Right atrium auricular region (tissue), 2 donors: ENCODE data around the gene HDAC11. TPM values are rescaled to one million over a fixed set of nuclear protein-coding genes. Genes with fewer than 3 reads are reported as not detected.

Experiments used
- DNase-seq: peaks from one replicate; pipeline ENCODE4 v3.0.0-alpha.2; 2019; ENCODE audit warnings: low spot score
- H3K27ac ChIP-seq, 2 donors: fragments of 200-600 bp; sonication (generic); 1 replicate in 1 of 2; 2 replicates in 1 of 2; pipeline ENCODE4 v1.5.1; 2016 to 2019
- H3K27me3 ChIP-seq, 2 donors: fragments of 200-600 bp; sonication (generic); one replicate each; pipeline versions ENCODE4 v1.5.1 to v1.6.0; 2017 to 2019
- H3K36me3 ChIP-seq: fragments of 200-600 bp; sonication (generic); one replicate; pipeline ENCODE4 v1.5.1; 2016
- H3K4me1 ChIP-seq, 2 donors: fragments of 200-600 bp; sonication (generic); one replicate each; pipeline versions ENCODE4 v1.5.1 to v1.6.0; 2017 to 2019
- H3K4me3 ChIP-seq, 2 donors: fragments of 200-600 bp; sonication (generic); 1 replicate in 1 of 2; 2 replicates in 1 of 2; pipeline ENCODE4 v1.5.1; 2017 to 2019; ENCODE audit warnings: mild to moderate bottlenecking in 1 of 2, moderate library complexity in 1 of 2
- H3K9me3 ChIP-seq, 2 donors: fragments of 200-600 bp; sonication (generic); one replicate each; pipeline ENCODE4 v1.5.1; 2019
- total RNA-seq, 2 donors: library from RNA; depleted of rRNA; stranded (reverse); fragments of >200 nt; gene quantifications; one replicate each; pipeline ENCODE4 v1.1.0, GENCODE V29; 2016
- TF ChIP-seq, protein P1 (sequence below), 2 donors: fragments of 200-600 bp; sonication (generic); IDR thresholded peaks; one replicate each; pipeline ENCODE4 v1.5.1; 2019; ENCODE audit warnings: antibody characterized with exemption in 2 of 2

The HDAC11 gene
- total RNA-seq, 2 donors from 2014 or later: 30.6 to 30.7 TPM

DNA sequence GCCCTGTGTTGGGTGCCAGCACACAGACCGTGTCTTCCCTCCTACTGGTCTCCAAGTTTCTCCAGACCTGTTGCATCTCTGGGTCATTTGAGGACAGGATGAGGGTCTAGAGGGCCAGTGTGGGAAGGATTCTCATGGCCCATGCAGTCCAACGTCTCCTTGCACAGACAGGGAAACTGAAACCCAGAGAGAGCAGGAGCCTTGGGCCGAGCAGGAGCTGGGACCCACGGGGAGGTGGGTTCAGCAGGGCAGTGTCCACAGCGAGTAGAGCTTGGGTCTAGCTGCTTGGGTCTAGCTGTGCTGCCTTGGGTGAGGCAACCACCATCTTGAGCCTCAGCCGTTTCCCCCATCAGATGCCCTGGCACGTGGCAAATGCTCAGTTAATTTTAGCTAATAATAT lies 32.3 kb downstream of the HDAC11 start:
- TF ChIP-seq, protein P1, sequence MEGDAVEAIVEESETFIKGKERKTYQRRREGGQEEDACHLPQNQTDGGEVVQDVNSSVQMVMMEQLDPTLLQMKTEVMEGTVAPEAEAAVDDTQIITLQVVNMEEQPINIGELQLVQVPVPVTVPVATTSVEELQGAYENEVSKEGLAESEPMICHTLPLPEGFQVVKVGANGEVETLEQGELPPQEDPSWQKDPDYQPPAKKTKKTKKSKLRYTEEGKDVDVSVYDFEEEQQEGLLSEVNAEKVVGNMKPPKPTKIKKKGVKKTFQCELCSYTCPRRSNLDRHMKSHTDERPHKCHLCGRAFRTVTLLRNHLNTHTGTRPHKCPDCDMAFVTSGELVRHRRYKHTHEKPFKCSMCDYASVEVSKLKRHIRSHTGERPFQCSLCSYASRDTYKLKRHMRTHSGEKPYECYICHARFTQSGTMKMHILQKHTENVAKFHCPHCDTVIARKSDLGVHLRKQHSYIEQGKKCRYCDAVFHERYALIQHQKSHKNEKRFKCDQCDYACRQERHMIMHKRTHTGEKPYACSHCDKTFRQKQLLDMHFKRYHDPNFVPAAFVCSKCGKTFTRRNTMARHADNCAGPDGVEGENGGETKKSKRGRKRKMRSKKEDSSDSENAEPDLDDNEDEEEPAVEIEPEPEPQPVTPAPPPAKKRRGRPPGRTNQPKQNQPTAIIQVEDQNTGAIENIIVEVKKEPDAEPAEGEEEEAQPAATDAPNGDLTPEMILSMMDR (IDR thresholded peaks at IDR 0.05): no peak
- H3K27ac ChIP-seq: no peak overlapping the region
- no peaks in the 10 kb centered on the region for H3K36me3 ChIP-seq
- H3K27me3 ChIP-seq: no peaks in the 10 kb centered on the region
- DNase-seq: no peak
- peaks cover 0 to 36% of the 10 kb centered on the region in 2 donors for H3K4me1 ChIP-seq
- no peak overlapping the region for H3K4me3 ChIP-seq
- H3K9me3 ChIP-seq: no peaks in the 10 kb centered on the region

DNA sequence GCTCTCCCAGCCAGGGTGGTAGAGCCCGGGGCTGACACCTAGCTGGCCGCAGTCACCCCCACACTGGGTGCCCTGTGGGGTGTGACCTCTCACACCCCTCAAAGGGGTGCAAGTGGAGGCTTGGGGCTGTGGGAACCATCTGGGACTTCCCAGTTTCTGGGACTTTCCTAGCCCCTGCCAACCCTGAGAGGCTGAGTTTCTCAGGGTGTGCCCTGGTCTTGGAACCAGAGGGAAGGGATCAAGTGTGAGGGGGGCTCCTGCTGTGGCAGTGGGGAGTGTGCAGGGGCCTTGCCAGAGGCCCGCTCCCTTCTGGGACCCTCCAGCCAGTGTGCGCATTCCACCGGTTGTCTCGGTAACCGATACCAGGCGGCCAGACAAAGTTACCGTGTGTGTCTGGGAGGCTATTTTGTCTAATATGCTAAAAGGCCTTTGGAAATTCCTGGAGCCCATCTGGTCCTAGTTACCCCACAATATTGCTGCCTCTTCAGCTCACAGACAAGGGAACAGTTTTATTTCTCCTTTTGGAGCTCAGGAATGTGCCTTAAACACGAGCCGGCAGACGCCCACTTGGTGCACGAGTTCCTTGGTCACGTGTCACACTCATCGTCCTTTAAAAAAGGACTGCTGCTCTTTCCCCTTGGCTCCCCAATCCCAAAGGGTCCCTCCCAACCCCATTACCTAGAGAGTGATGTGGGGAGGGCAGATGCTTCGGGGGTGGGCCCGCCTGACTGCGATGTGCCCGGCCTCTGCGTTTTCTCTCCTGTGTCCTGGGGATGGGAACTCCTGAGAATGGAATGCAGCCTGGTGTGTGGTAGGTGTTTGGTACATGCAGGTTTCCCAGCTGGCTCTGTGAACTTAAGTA lies 33.2 kb downstream of the HDAC11 start:
- Histone ChIP-seq H3K9me3 (no peaks in the 10 kb centered on the region), H3K4me1 (peaks cover 0 to 39% of the 10 kb centered on the region in 2 donors), H3K36me3 (no peaks in the 10 kb centered on the region), H3K4me3 (no peak overlapping the region), H3K27me3 (no peaks in the 10 kb centered on the region), H3K27ac (peak overlapping the region; percentile 51 to 53)
- DNase-seq: no peak
- TF ChIP-seq, protein P1 (IDR thresholded peaks at IDR 0.05): no peak

DNA sequence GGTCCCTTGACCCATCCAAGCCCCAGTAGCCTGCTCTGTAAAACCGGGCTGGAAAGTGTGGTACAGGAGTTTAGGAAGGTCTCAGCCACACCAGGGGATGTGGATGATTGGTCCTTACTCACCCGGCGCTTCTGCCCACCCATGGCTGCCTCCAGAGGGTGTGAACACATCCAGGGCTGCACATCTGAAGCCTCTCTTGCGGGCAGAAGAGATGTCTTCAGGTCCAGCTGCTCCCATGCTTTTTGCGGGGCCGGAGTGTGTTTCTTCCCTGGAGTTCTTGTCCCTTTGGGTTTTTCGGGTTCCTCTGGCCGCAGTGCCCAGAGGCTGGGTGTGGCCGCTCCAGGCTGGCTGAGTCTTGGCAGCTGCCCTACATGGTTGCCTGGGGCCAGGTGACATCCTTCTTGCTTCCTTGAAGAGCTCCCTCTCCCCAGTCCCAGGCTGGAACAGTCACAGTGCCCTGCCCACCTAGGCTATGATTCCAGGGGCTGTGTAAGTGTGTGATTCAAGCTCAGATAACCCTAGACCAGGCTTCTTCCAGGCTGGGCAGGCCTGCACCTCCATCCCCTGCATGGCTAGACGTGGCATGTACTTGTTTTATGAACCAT lies 33.9 kb downstream of the HDAC11 start:
- no peaks in the 10 kb centered on the region for H3K27me3 ChIP-seq
- peak overlapping the region; percentile 51 to 53 for H3K27ac ChIP-seq
- DNase-seq: no peak
- peaks cover 0 to 46% of the 10 kb centered on the region in 2 donors for H3K4me1 ChIP-seq
- no peak overlapping the region for H3K4me3 ChIP-seq
- no peaks in the 10 kb centered on the region for H3K9me3 ChIP-seq
- no peaks in the 10 kb centered on the region for H3K36me3 ChIP-seq
- TF ChIP-seq, protein P1 (IDR thresholded peaks at IDR 0.05): no peak

DNA sequence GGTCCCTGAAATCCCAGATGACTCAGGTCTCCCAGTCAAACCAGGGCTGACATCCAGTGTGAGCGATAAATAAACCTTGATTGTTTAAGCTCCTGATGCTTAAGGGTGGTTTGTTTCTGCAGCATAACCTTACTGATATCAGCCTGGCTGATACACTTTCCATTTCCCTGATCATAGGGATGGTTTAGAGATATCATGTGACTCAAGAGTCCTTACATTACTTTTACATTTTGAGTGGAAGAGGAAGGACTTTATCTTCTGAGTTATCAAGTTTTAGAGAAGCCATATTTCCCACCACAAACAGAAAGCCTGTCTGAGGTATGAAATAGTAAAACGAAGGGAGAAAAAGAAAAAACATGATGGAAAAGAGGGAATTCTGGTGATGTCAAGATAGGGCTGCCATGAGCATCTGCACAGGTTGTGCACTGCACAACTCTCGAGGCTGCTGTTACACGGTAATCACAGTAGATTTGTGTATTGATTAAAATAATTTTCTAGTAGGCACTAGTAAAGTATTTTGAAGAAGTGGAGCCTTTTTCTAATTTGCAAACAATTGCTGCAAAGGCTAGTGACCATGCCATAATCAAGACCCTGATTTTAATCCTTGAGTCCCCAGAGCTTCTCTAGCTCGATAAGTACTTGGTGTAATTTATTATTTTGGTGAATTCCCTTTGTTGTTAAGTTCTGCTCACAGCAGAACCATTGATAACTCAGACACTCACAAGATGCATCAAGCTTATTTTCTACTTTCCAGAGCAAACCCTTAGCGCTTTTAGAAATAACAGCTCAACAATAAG lies 34.7 kb downstream of the HDAC11 start:
- Histone ChIP-seq H3K4me1 (peaks cover 0 to 54% of the 10 kb centered on the region in 2 donors), H3K27ac (peak overlapping the region; percentile 83 to 90), H3K36me3 (no peaks in the 10 kb centered on the region), H3K9me3 (no peaks in the 10 kb centered on the region), H3K4me3 (no peak overlapping the region), H3K27me3 (no peaks in the 10 kb centered on the region)
- TF ChIP-seq, protein P1 (IDR thresholded peaks at IDR 0.05): no peak
- no peak for DNase-seq

DNA sequence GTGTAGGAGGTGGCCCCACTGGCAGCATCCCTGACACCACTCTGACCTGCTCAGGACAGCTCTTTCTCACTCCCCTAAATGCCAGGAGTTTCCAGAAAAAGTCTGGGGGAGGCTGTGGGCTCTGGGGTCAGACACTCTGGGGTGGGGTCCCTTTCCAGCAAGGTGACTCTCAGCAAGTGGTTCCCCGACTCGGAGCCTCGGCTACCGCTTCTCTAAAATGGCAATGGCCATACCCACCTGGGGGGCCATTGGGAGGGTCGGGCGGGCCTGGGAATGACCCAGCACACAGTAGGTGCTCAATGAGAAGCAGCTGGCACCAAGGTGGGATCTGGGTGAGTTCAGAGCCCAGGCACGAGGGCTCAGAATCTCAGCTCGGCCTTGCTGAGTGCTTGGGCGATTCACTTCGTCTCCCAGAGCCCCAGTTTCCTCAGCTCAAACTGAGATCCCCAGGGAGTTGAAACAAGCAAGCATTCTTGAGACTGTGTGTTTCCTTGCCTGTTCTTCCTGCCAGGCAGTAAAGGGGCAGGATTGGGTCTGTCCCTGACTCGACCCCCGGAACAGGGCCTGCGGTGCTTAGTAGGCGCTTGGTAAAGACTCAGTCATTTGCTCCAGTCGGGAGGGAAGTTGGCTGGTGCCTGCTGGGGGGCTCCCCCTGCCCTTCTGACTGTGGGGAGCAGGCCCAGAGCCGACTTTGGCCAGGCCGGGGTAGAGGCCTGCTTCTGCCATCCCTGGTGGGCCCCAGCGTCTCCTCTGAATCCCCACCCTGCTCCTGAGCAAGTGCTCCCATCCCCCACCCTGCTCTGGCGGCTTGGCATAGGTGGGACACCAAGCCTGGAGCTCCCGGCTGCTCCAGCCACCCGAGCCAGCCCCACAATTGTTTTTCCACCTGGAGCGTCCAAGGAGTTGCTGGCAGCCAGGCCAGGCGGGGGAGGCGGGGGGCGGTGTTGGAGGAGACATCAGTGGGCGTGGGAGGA lies 36.0 kb downstream of the HDAC11 start:
- Histone ChIP-seq H3K27me3 (no peaks in the 10 kb centered on the region), H3K36me3 (no peaks in the 10 kb centered on the region), H3K4me3 (no peak overlapping the region), H3K4me1 (peaks cover 0 to 56% of the 10 kb centered on the region in 2 donors), H3K27ac (peak overlapping the region; percentile 83 to 90), H3K9me3 (no peaks in the 10 kb centered on the region)
- TF ChIP-seq, protein P1 (IDR thresholded peaks at IDR 0.05): no peak
- DNase-seq: no peak
